GM21423 (cell line): ENCODE data around the gene HERPUD1.
"Not testable (repeated sequence)": the region's sequence is repeated elsewhere in the genome, so short reads cannot be mapped to it uniquely, and the experiment has no call there.

Experiments
- ATAC-seq: cut with Tn5 transposase; IDR thresholded peaks from one replicate; pipeline ENCODE4 v1.9.1; 2021; ENCODE audit warnings: mild to moderate bottlenecking, moderate library complexity; ENCODE audit not compliant: unreplicated experiment

Gene HERPUD1

DNA sequence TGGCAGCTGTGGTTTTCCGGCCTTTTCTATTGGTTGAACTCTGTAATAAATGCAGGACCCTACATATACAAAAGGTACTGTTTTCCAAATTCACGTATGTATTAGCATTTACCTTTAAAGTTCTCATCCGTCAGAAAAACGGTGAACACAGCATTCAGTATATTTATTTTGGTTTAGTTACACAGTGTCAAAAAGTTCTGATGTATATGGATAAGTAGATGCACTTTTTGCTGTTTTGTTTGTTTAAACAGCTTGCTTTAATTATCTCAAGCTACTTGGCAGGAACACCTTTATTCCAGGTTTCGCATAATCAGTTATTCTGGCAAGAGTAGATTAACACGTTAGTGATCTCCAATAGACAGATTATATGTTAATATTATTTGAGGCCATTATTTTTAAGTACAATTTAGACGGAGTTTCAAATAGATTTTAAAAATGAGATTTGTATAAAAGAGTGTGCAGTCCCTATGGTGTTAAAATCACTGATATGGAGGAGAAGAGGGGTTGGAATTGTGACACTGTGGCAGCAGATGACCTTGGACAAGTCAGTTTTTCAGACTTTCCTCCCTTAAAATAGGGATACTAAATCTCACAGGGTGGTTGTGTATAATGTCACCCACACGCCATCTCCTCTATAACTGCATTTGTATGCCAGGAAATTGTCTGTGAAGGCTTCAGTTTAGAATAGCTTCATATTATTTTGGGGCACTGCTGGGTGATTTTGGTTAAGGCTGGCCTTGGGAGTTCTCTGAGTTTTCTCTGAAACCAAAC is 2.1 kb downstream of the HERPUD1 start:
- no peak for ATAC-seq

GRCh38 chr16:56934599-56935145 is 2.7 kb downstream of the HERPUD1 start:
- not testable (repeated sequence) for ATAC-seq

- no peak for ATAC-seq
Observed at GRCh38 chr16:56935201-56935600, 3.3 kb downstream of the HERPUD1 start.

- no peak for ATAC-seq
Observed at GRCh38 chr16:56936491-56936890, 4.5 kb downstream of the HERPUD1 start.

DNA sequence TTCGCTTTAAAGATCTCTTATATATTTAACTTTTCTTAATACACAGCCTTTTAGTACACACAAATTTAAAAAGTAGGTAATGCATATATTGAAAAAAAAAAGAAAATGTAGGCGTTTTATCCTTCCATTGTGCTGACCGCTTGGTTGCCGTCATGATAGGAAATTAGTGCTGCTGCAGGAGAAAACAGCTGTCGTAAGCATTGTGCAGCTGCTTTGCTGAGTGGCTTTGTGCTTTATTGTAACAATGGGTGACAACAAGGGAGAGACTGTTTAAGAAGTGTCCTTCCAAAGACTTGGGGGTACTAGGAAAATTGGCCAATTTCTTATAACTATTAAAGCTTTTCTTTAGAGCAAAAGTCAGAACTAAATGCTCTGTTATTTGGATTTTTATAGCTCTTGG is 5.0 kb downstream of the HERPUD1 start:
- no peak for ATAC-seq

GRCh38 chr16:56938664-56939513 is 6.9 kb downstream of the HERPUD1 start:
- ATAC-seq = no peak

DNA sequence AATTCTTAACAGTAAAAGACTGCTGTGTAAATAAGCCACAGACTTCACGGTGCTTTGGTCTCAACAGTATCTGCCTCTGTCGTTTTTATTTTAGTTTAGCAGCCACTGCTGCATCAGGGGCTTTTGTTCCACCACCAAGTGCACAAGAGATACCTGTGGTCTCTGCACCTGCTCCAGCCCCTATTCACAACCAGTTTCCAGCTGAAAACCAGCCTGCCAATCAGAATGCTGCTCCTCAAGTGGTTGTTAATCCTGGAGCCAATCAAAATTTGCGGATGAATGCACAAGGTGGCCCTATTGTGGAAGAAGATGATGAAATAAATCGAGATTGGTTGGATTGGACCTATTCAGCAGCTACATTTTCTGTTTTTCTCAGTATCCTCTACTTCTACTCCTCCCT is 7.9 kb downstream of the HERPUD1 start:
- no peak for ATAC-seq

GRCh38 chr16:56941092-56941491 is 9.2 kb downstream of the HERPUD1 start:
- no peak for ATAC-seq

GRCh38 chr16:56941856-56942331 is 10.0 kb downstream of the HERPUD1 start:
- no peak for ATAC-seq

GRCh38 chr16:56943761-56944375 is 11.9 kb downstream of the HERPUD1 start:
- ATAC-seq = no peak

- no peak for ATAC-seq
Observed at GRCh38 chr16:56944954-56945839, 13.3 kb downstream of the HERPUD1 start.

GRCh38 chr16:56945847-56946527 is 14.0 kb downstream of the HERPUD1 start:
- no peak for ATAC-seq

GRCh38 chr16:56946767-56947603 is 15.0 kb downstream of the HERPUD1 start:
- ATAC-seq = no peak

DNA sequence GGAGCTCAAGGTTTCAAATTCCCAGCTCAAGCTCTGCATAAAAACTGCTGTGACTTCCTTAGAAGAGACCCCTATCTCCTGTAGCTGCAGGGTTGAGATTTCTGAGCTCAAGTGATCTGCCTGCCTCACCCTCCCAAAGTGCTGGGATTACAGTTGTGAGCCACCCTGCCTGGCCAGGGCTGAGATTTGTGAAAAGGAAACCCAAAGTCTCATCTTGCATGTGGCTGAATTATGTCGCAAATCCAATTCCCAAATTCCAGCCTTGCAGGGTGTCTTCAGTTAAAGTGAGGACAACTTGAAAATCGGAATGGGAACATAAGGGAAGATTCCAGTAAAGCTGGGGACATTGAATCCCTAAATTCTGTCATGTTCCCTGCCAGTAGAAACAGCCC is 15.7 kb downstream of the HERPUD1 start:
- no peak for ATAC-seq

- ATAC-seq = no peak
Observed at GRCh38 chr16:56948234-56948633, 16.3 kb downstream of the HERPUD1 start.

DNA sequence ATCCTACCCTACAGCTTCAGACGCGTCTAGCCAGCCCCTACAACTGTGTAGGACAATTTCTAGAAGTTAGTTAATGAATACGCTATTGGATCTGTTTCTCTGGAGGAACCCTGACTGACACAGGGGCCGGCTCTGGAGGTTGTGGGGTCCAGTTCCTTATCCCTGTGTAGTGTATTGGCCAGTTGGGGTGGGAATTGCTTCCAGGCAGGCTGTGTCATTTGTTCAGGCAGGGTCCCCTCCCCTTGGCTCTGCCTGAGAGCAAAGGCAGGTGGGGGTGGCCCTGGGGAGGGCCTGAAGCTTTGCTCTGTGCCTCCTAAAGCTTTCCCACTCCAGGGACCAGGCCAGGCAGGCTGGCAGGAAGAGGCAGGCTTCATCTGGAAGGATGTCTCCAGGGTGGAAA is 18.1 kb downstream of the HERPUD1 start:
- no peak for ATAC-seq

- ATAC-seq = no peak
Observed at GRCh38 chr16:56950455-56950854, 18.5 kb downstream of the HERPUD1 start.

DNA sequence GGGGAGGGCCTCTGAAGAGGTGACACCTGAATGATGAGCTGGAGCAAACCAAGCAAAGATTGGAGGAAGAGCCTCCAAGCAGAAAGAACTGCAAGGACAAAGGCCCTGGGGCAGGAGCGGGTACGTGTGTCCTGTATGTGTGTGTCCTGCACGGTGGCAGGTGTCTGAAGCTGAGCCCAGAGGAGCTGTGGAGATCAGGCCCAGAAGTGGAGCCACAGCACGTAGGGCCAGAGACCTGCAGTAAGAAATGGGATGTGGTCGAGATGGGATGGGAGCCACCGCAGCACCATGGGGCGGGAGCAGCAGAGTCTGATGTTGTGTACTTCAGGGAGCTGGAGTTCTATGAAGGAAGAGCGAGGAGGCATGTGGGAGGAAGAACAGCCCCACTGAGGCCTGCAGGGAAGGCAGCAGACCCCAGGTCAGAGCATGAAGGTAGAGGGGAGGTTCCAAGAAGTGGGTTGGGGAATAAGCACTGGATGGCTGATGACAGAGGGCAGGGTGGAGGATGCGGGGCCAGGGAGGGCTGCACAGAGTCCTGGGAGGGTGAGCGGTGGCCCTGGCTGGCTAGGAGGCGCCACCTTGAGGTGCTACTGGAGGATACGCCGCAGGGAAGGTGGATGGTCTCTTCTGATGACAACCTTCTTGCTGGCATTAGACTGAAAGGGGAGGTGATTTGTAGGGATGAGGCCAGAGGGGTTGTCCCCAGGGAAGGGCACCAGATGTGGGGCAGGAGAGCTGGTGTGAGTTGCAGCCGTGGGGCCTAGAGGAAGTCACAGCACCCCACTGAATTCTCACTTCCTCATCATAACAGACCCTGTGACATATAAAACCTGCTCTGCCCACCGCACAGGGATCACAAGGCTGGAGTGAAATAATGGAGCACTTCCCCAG is 19.2 kb downstream of the HERPUD1 start:
- ATAC-seq = peak; percentile 50
